K562 (cell line): ENCODE data around the gene OIT3. TPM values are rescaled to one million over a fixed set of nuclear protein-coding genes. Genes with fewer than 3 reads are reported as not detected.

Source experiments
- ATF6 ChIP-seq: sonication (generic); formaldehyde crosslinking; IDR thresholded peaks from 2 replicates; pipeline ENCODE4 v1.4.0; 2020; ENCODE audit warnings: mild to moderate bottlenecking, missing genetic modification reagents
- BRF2 ChIP-seq: IDR thresholded peaks from 3 replicates; pipeline ENCODE4 v1.6.1; 2011; ENCODE audit warnings: borderline replicate concordance, mild to moderate bottlenecking; ENCODE audit not compliant: insufficient read length, insufficient read depth
- EWSR1 ChIP-seq: fragments of 450-650 bp; IDR thresholded peaks from 2 replicates; pipeline ENCODE4 v1.6.1; 2018; ENCODE audit warnings: borderline replicate concordance, mild to moderate bottlenecking, low read depth, moderate library complexity; ENCODE audit not compliant: partially characterized antibody
- FOXP4 ChIP-seq: sonication (generic); formaldehyde crosslinking; IDR thresholded peaks from 2 replicates; pipeline ENCODE4 v1.8.0; 2022; ENCODE audit warnings: mild to moderate bottlenecking, missing genetic modification reagents, borderline replicate concordance
- HBP1 ChIP-seq: fragments of 450-650 bp; formaldehyde crosslinking; IDR thresholded peaks from 2 replicates; pipeline ENCODE4 v1.4.0; 2022; ENCODE audit warnings: missing genetic modification characterization
- KLF1 ChIP-seq: fragments of 450-650 bp; IDR thresholded peaks from 2 replicates; pipeline ENCODE4 v1.6.1; 2016; ENCODE audit warnings: missing genetic modification characterization, missing compliant biosample characterization
- MAFK ChIP-seq: IDR thresholded peaks from 2 replicates; pipeline ENCODE4 v1.6.1; 2011; ENCODE audit warnings: low read length, improper control_type of control experiment
- MED1 ChIP-seq: sonication (generic); formaldehyde crosslinking; IDR thresholded peaks from 2 replicates; pipeline ENCODE4 v1.8.1; 2023; ENCODE audit warnings: missing genetic modification reagents, borderline replicate concordance
- NFYB ChIP-seq: IDR thresholded peaks from 2 replicates; pipeline ENCODE4 v1.6.1; 2011; ENCODE audit warnings: mild to moderate bottlenecking, moderate library complexity; ENCODE audit not compliant: insufficient read length; ENCODE audit errors: extremely low read depth
- NR2C1 ChIP-seq, 2 experiments: fragments of 450-650 bp; IDR thresholded peaks; 2 replicates each; pipeline ENCODE4 v1.6.1; 2017; ENCODE audit warnings: mild to moderate bottlenecking in 2 of 2, antibody characterized with exemption in 1 of 2, inconsistent platforms in 1 of 2, missing compliant biosample characterization in 1 of 2, missing genetic modification characterization in 1 of 2
- NR3C1 ChIP-seq: sonication (generic); formaldehyde crosslinking; IDR thresholded peaks from 2 replicates; pipeline ENCODE4 v1.8.1; 2022; ENCODE audit warnings: missing genetic modification reagents
- OTX1 ChIP-seq: fragments of 450-650 bp; formaldehyde crosslinking; IDR thresholded peaks from 2 replicates; pipeline ENCODE4 v1.4.0; 2022; ENCODE audit warnings: mild to moderate bottlenecking
- PHB ChIP-seq: fragments of 250-450 bp; sonication (Bioruptor Pico); IDR thresholded peaks from 2 replicates; pipeline ENCODE4 v1.5.0; 2021
- POLR2H ChIP-seq: IDR thresholded peaks from 2 replicates; pipeline ENCODE4 v1.6.1; 2016; ENCODE audit warnings: missing genetic modification characterization, low read depth, mild to moderate bottlenecking, control low read depth, missing compliant biosample characterization, moderate library complexity
- SMAD1 ChIP-seq: fragments of 150-350 bp; IDR thresholded peaks from 2 replicates; pipeline ENCODE4 v1.6.1; 2014; ENCODE audit warnings: low read length, low read depth; ENCODE audit not compliant: partially characterized antibody
- TCF15 ChIP-seq: fragments of 250-450 bp; sonication (Bioruptor Pico); IDR thresholded peaks from 2 replicates; pipeline ENCODE4 v1.8.0; 2022; ENCODE audit warnings: moderate library complexity, mild to moderate bottlenecking, inconsistent platforms
- ZNF165 ChIP-seq: fragments of 250-450 bp; sonication (Bioruptor Pico); IDR thresholded peaks from 2 replicates; pipeline ENCODE4 v1.4.0; 2020; ENCODE audit warnings: borderline replicate concordance
- ZNF184 ChIP-seq: sonication (generic); formaldehyde crosslinking; IDR thresholded peaks from 2 replicates; pipeline ENCODE4 v1.5.0; 2020; ENCODE audit warnings: missing genetic modification reagents
- ZNF311 ChIP-seq: fragments of 250-450 bp; sonication (Bioruptor Pico); IDR thresholded peaks from 2 replicates; pipeline ENCODE4 v1.4.0; 2020; ENCODE audit warnings: mild to moderate bottlenecking, moderate library complexity
- ZNF354B ChIP-seq: fragments of 250-450 bp; sonication (Bioruptor Pico); IDR thresholded peaks from 2 replicates; pipeline ENCODE4 v1.4.0; 2020
- ZNF408 ChIP-seq: fragments of 250-450 bp; sonication (Bioruptor Pico); IDR thresholded peaks from 2 replicates; pipeline ENCODE4 v1.4.0; 2020; ENCODE audit warnings: low read depth, mild to moderate bottlenecking, moderate library complexity
- ZNF644 ChIP-seq: fragments of 200-800 bp; sonication (Bioruptor generic); IDR thresholded peaks from 2 replicates; pipeline ENCODE4 v1.6.1; 2016; ENCODE audit warnings: low read depth, missing genetic modification characterization, missing compliant biosample characterization
- ZNF75A ChIP-seq: fragments of 450-650 bp; formaldehyde crosslinking; IDR thresholded peaks from 2 replicates; pipeline ENCODE4 v1.4.0; 2020; ENCODE audit warnings: mild to moderate bottlenecking
- polyA plus RNA-seq, 8 experiments: library from polyadenylated mRNA; depleted of rRNA in 4 of 8; stranded (reverse) in 5 of 8; unstranded in 3 of 8; fragments of >200 nt; fragmentation: Nextera tagmentation in 2 of 8; fragmentation: Illumina TruSeq in 1 of 8; extraction: Ambion mirVana in 2 of 8; extraction: Trizol in 1 of 8; gene quantifications; 2 replicates each; pipeline versions ENCODE4 v1.2.1 to v1.2.3, GENCODE V29; 2011 to 2014; ENCODE audit warnings: inconsistent platforms in 1 of 8, missing spikeins in 1 of 8
- total RNA-seq, 7 experiments: library from RNA; depleted of rRNA in 6 of 7; stranded (reverse); fragments of >200 nt in 6 of 7; fragmentation: Illumina TruSeq in 2 of 7; extraction: Trizol in 2 of 7; gene quantifications; 2 replicates each; pipeline versions ENCODE4 v1.2.1 to v1.2.3, GENCODE V29; 2011 to 2021; ENCODE audit warnings: low replicate concordance in 1 of 7

OIT3 gene
- total and polyA plus RNA-seq, 9 of the 15 experiments (the other 6 are each of a cell fraction or from before 2014, with no cell fraction given), result not detected

- TF ChIP-seq EWSR1 (no peak), ZNF75A (CRISPR knock-in tag) (no peak), ZNF354B (CRISPR knock-in tag) (no peak), TCF15 (CRISPR knock-in tag) (peak; percentile 53; the same call in 1 of the 2 replicates), NR2C1 (IDR thresholded peaks at IDR 0.05) (no peak), NR2C1 (tag; IDR thresholded peaks at IDR 0.05) (peak; percentile 84), OTX1 (CRISPR knock-in tag) (no peak), NR3C1 (CRISPR knock-in tag) (no peak), ATF6 (CRISPR knock-in tag) (no peak), MED1 (CRISPR knock-in tag) (no peak), POLR2H (tag) (no peak), ZNF311 (no peak), NFYB (no peak), SMAD1 (no peak), BRF2 (no peak), ZNF644 (tag) (peak; percentile 68; the same call in 1 of the 2 replicates), MAFK (no peak), PHB (no peak), FOXP4 (CRISPR knock-in tag) (no peak), ZNF184 (CRISPR knock-in tag) (no peak), HBP1 (CRISPR knock-in tag) (no peak; the same call in 1 of the 2 replicates), ZNF165 (CRISPR knock-in tag) (no peak), KLF1 (tag) (no peak), ZNF408 (CRISPR knock-in tag) (no peak)
Measured at GRCh38 chr10:72888151-72888638, 5.3 kb upstream of the OIT3 start (continued).
